HG03571 (cell line): ENCODE measurements around the gene SLC5A5.
"Not testable (repeated sequence)": the region's sequence is repeated elsewhere in the genome, so short reads cannot be mapped to it uniquely, and the experiment has no call there.

Experiments
- ATAC-seq: cut with Tn5 transposase; IDR thresholded peaks from one replicate; pipeline ENCODE4 v1.9.1; 2021; ENCODE audit not compliant: unreplicated experiment

The SLC5A5 gene

GRCh38 chr19:17871032-17871877, 490 bp upstream of the SLC5A5 start:
- ATAC-seq: no peak

- no peak for ATAC-seq
Measured at GRCh38 chr19:17872251-17873001, 681 bp downstream of the SLC5A5 start.

- ATAC-seq: no peak
Measured at GRCh38 chr19:17873786-17874757, 2.3 kb downstream of the SLC5A5 start.

- ATAC-seq: no peak
Measured at GRCh38 chr19:17874758-17875135, 3.0 kb downstream of the SLC5A5 start.

GRCh38 chr19:17877696-17878095, 6.0 kb downstream of the SLC5A5 start:
- ATAC-seq: no peak

- no peak for ATAC-seq
Measured at GRCh38 chr19:17879466-17879865, 7.7 kb downstream of the SLC5A5 start.

- no peak for ATAC-seq
Measured at GRCh38 chr19:17881701-17882100, 10.0 kb downstream of the SLC5A5 start.

- no peak for ATAC-seq
Measured at GRCh38 chr19:17883627-17884410, 12.1 kb downstream of the SLC5A5 start.

- ATAC-seq: no peak
Measured at GRCh38 chr19:17886515-17886914, 14.8 kb downstream of the SLC5A5 start.

GRCh38 chr19:17887221-17887620, 15.5 kb downstream of the SLC5A5 start:
- not testable (repeated sequence) for ATAC-seq

- ATAC-seq: no peak
Measured at GRCh38 chr19:17888260-17888659, 16.5 kb downstream of the SLC5A5 start.

- no peak for ATAC-seq
Measured at GRCh38 chr19:17889609-17890214, 18.0 kb downstream of the SLC5A5 start.

GRCh38 chr19:17893766-17894165, 22.0 kb downstream of the SLC5A5 start:
- no peak for ATAC-seq

- no peak for ATAC-seq
Measured at GRCh38 chr19:17902701-17903100, 31.0 kb downstream of the SLC5A5 start.

- ATAC-seq: no peak
Measured at GRCh38 chr19:17908244-17908643, 36.5 kb downstream of the SLC5A5 start.

GRCh38 chr19:17909003-17909732, 37.4 kb downstream of the SLC5A5 start:
- no peak for ATAC-seq

GRCh38 chr19:17910791-17911360, 39.1 kb downstream of the SLC5A5 start:
- ATAC-seq: no peak

- ATAC-seq: no peak
Measured at GRCh38 chr19:17915940-17916593, 44.3 kb downstream of the SLC5A5 start.
